ENCODE results near the gene SLC26A2. TPM values are rescaled to one million over a fixed set of nuclear protein-coding genes. Genes with fewer than 3 reads are reported as not detected.

SLC26A2 gene
- total RNA-seq, 1 experiment from 2014 or later = 111 TPM

- ChIA-PET POLR2A (no interaction called here), CTCF (interaction anchor here (1.1 to 1.8 kb wide), 2 partner anchors 23 to 33 kb away, joined by 5 to 11 read pairs; no protein-coding TSS in a partner anchor)
- ATAC-seq (no peak), DNase-seq (ENCODE audit: low read depth, low spot score) (no peak)
- H3K36me3 ChIP-seq (ENCODE audit: control insufficient read depth, insufficient read depth, low read length) = no peaks in the 10 kb centered on the region
- in situ Hi-C loops (cut with HindIII; ENCODE audit: low pct_unique_long_range_greater_than_20kb, low sequenced_read_pairs) (no loop called here), intact Hi-C loops (cut with micrococcal nuclease; ENCODE audit: unreplicated experiment) (no loop called here)
- no peaks in the 10 kb centered on the region for H3K9me3 ChIP-seq (ENCODE audit: control insufficient read depth, insufficient read depth, low read depth, low read length)
- H3K27ac ChIP-seq (ENCODE audit: low read length) = peak overlapping the region; percentile 98
- no peaks in the 10 kb centered on the region for H3K27me3 ChIP-seq (ENCODE audit: control insufficient read depth, insufficient read depth, low read length)
- H3K4me3 ChIP-seq (ENCODE audit: low read depth in 2 of 2, low read length in 2 of 2) = no peak overlapping the region
- TF ChIP-seq CTCF (IDR thresholded peaks at IDR 0.05) (no peak), TCF7L2 (IDR thresholded peaks at IDR 0.05; ENCODE audit: low read depth, low read length) (no peak), SIN3A (IDR thresholded peaks at IDR 0.05; ENCODE audit: borderline replicate concordance, insufficient read depth, low read depth, low read length) (no peak), POLR2AphosphoS5 (IDR thresholded peaks at IDR 0.05; ENCODE audit: low read depth, low read length) (no peak), REST (IDR thresholded peaks at IDR 0.05; ENCODE audit: insufficient read depth in 1 of 2, low read depth in 2 of 2, low read length in 1 of 2) (no peak)
- no TSS peak for BruUV-seq (replicated peaks)
- H3K4me1 ChIP-seq (ENCODE audit: control insufficient read depth, insufficient read depth, low read length) = peaks cover 53% of the 10 kb centered on the region
Observed at GRCh38 chr5:149935431-149935901, 25.1 kb upstream of the SLC26A2 start.

- intact Hi-C loops (cut with micrococcal nuclease; ENCODE audit: unreplicated experiment) (no loop called here), in situ Hi-C loops (cut with HindIII; ENCODE audit: low pct_unique_long_range_greater_than_20kb, low sequenced_read_pairs) (no loop called here)
- ATAC-seq = no peak
- no peak for DNase-seq (ENCODE audit: low read depth, low spot score)
- peaks cover 53% of the 10 kb centered on the region for H3K4me1 ChIP-seq (ENCODE audit: control insufficient read depth, insufficient read depth, low read length)
- no peaks in the 10 kb centered on the region for H3K36me3 ChIP-seq (ENCODE audit: control insufficient read depth, insufficient read depth, low read length)
- H3K9me3 ChIP-seq (ENCODE audit: control insufficient read depth, insufficient read depth, low read depth, low read length) = no peaks in the 10 kb centered on the region
- no peak overlapping the region for H3K4me3 ChIP-seq (ENCODE audit: low read depth in 2 of 2, low read length in 2 of 2)
- TF ChIP-seq SIN3A (IDR thresholded peaks at IDR 0.05; ENCODE audit: borderline replicate concordance, insufficient read depth, low read depth, low read length) (no peak), REST (IDR thresholded peaks at IDR 0.05; ENCODE audit: insufficient read depth in 1 of 2, low read depth in 2 of 2, low read length in 1 of 2) (no peak), TCF7L2 (IDR thresholded peaks at IDR 0.05; ENCODE audit: low read depth, low read length) (no peak), CTCF (IDR thresholded peaks at IDR 0.05) (no peak), POLR2AphosphoS5 (IDR thresholded peaks at IDR 0.05; ENCODE audit: low read depth, low read length) (no peak)
- H3K27me3 ChIP-seq (ENCODE audit: control insufficient read depth, insufficient read depth, low read length) = no peaks in the 10 kb centered on the region
- CTCF ChIA-PET = interaction anchor here (1.1 to 1.8 kb wide), 2 partner anchors 22 to 34 kb away, joined by 5 to 11 read pairs; no protein-coding TSS in a partner anchor
- H3K27ac ChIP-seq (ENCODE audit: low read length) = peak overlapping the region; percentile 98
- no TSS peak for BruUV-seq (replicated peaks)
- POLR2A ChIA-PET = interaction anchor here (0.5 to 0.9 kb wide), 3 partner anchors 29 to 82 kb away, joined by 3 to 5 read pairs (median 4); no protein-coding TSS in a partner anchor
Observed at GRCh38 chr5:149936044-149936699, 24.4 kb upstream of the SLC26A2 start.

Data from Panc1 (cell line).